ENCODE data around the gene USH2A. TPM values are rescaled to one million over a fixed set of nuclear protein-coding genes. Genes with fewer than 3 reads are reported as not detected.

Gene USH2A
- polyA plus RNA-seq, 2 of the 4 experiments (the other 2 are of a cell fraction): not detected

GRCh38 chr1:216194721-216195120 lies 228.5 kb downstream of the USH2A start:
- ChIA-PET POLR2A (no interaction called here), CTCF (interaction anchor here (1.3 to 1.4 kb wide), 2 partner anchors 9 to 28 kb away, joined by 3 to 5 read pairs; no protein-coding TSS in a partner anchor)
- FAIRE-seq (no peak), DNase-seq (ENCODE audit: low read depth in 1 of 2, low spot score in 1 of 2) (no peak), ATAC-seq (no peak)
- H3K27ac ChIP-seq: no peak overlapping the region
- no peak overlapping the region for H3K4me3 ChIP-seq
- H3K9me3 ChIP-seq: no peaks in the 10 kb centered on the region
- no peak for TF ChIP-seq HOXA7 (CRISPR knock-in tag; IDR thresholded peaks at IDR 0.05)
- no peak for TF ChIP-seq MAZ (IDR thresholded peaks at IDR 0.05; ENCODE audit: borderline replicate concordance, low read depth, low read length)
- no peak for TF ChIP-seq ATOH8 (CRISPR knock-in tag; IDR thresholded peaks at IDR 0.05; ENCODE audit: low read depth)
- no peak for TF ChIP-seq ZC3H11A (IDR thresholded peaks at IDR 0.05)
- no peak for TF ChIP-seq SMC3 (IDR thresholded peaks at IDR 0.05)
- no peak for TF ChIP-seq FOSL2 (IDR thresholded peaks at IDR 0.05)
- no peak for TF ChIP-seq FOSL2 (CRISPR knock-in tag; IDR thresholded peaks at IDR 0.05)
- no peak for TF ChIP-seq FOSB (CRISPR knock-in tag; IDR thresholded peaks at IDR 0.05)
- TF ChIP-seq RCOR1 (IDR thresholded peaks at IDR 0.05; ENCODE audit: low read depth, low read length): no peak
- TF ChIP-seq HEYL (CRISPR knock-in tag; IDR thresholded peaks at IDR 0.05): no peak
- TF ChIP-seq FOXS1 (CRISPR knock-in tag; IDR thresholded peaks at IDR 0.05): no peak
- no peak for TF ChIP-seq CBX8 (IDR thresholded peaks at IDR 0.05)
- no peak for TF ChIP-seq RAD21 (conservative IDR thresholded peaks at IDR 0.05 in 1 of 2, IDR thresholded peaks at IDR 0.05 in 1 of 2)
- TF ChIP-seq USF2 (IDR thresholded peaks at IDR 0.05): no peak
- H3K4me2 ChIP-seq: no peak overlapping the region
- WGBS (ENCODE audit: missing lambda C conversion rate): 6% methylated on average over 1 of the region's 1 CpG
- H3K4me1 ChIP-seq: no peaks in the 10 kb centered on the region

- CTCF ChIA-PET: interaction anchor here (1.3 kb wide), 1 partner anchor 10 kb away, joined by 3 read pairs; no protein-coding TSS in a partner anchor
Observed at GRCh38 chr1:216193839-216194443, 229.3 kb downstream of the USH2A start.

DNA sequence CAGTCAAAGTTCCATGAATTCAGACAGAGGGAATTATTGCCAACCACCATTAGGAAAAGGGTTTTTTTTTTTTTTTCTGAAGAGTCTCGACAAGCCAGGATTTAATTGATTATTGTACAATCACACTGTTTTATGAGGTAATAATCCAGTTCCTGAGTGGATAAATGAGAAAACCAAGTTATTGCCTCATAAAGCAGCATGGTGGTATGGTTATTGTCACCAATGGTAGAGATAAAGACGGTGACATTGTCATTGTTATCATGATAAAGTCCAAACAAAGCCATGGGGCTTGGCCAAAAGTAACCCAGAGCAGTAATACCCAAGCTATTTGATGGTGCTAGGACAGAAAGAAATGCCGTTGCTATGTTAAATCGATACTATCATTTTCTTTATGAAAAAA lies 232.8 kb downstream of the USH2A start:
- ChIA-PET CTCF (no interaction called here), POLR2A (no interaction called here)
- 2% methylated on average over 4 of the region's 4 CpGs for WGBS (ENCODE audit: missing lambda C conversion rate)
- no peak for ATAC-seq
- no peak for DNase-seq (ENCODE audit: low read depth in 1 of 2, low spot score in 1 of 2)
- no peaks in the 10 kb centered on the region for H3K4me1 ChIP-seq
- no peak overlapping the region for H3K27ac ChIP-seq
- no peaks in the 10 kb centered on the region for H3K9me3 ChIP-seq
- H3K4me2 ChIP-seq: no peak overlapping the region
- no peak for TF ChIP-seq PBX3 (IDR thresholded peaks at IDR 0.05)
- no peak for TF ChIP-seq BHLHE40 (IDR thresholded peaks at IDR 0.05; ENCODE audit: low read depth, low read length)
- TF ChIP-seq FOSB (CRISPR knock-in tag; IDR thresholded peaks at IDR 0.05): no peak
- no peak for TF ChIP-seq SMC3 (IDR thresholded peaks at IDR 0.05)
- no peak for TF ChIP-seq RNF2 (IDR thresholded peaks at IDR 0.05; ENCODE audit: borderline replicate concordance, low read depth)
- no peak overlapping the region for H3K4me3 ChIP-seq
- no peak for FAIRE-seq

More at GRCh38 chr1:216193839-216194443, 229.3 kb downstream of the USH2A start:
- H3K4me2 ChIP-seq: no peak overlapping the region
- DNase-seq (ENCODE audit: low read depth in 1 of 2, low spot score in 1 of 2) (no peak), FAIRE-seq (no peak), ATAC-seq (peak; percentile 51 to 62; a peak in 1 of 6 replicates)
- H3K4me3 ChIP-seq: no peak overlapping the region
- 42% methylated on average over 7 of the region's 7 CpGs for WGBS (ENCODE audit: missing lambda C conversion rate)
- no peaks in the 10 kb centered on the region for H3K9me3 ChIP-seq
- TF ChIP-seq TP53 (CRISPR knock-in tag; IDR thresholded peaks at IDR 0.05): no peak
- no peak for TF ChIP-seq HEYL (CRISPR knock-in tag; IDR thresholded peaks at IDR 0.05)
- no peak for TF ChIP-seq HOXB5 (CRISPR knock-in tag; IDR thresholded peaks at IDR 0.05)
- 0 out of 5 replicates have a peak, but pooled peaks of 1 of the 2 experiments have one; percentile 10 for TF ChIP-seq RAD21 (conservative IDR thresholded peaks at IDR 0.05 in 1 of 2, IDR thresholded peaks at IDR 0.05 in 1 of 2)
- POLR2A ChIA-PET: no interaction called here
- no peak overlapping the region for H3K27ac ChIP-seq
- H3K4me1 ChIP-seq: no peaks in the 10 kb centered on the region
